Smooth muscle cell (in vitro differentiated cells): ENCODE results near the gene RNF32. TPM values are rescaled to one million over a fixed set of nuclear protein-coding genes. Genes with fewer than 3 reads are reported as not detected.

Experiments
- DNase-seq: peaks from one replicate; lab custom pipeline; 2025; ENCODE audit not compliant: unreplicated experiment; lab: John Stamatoyannopoulos, UW
- H2AFZ ChIP-seq: fragments of 200-600 bp; sonication (generic); 2 replicates; pipeline ENCODE4 v1.6.0; 2016; ENCODE audit warnings: antibody characterized with exemption, low read depth, mild to moderate bottlenecking
- H3F3A ChIP-seq: fragments of 200-600 bp; sonication (generic); 2 replicates; pipeline ENCODE4 v1.6.0; 2017; ENCODE audit warnings: antibody characterized with exemption, low read depth
- H3K27ac ChIP-seq: fragments of 200-600 bp; sonication (generic); 2 replicates; pipeline ENCODE4 v1.5.1; 2016; ENCODE audit warnings: low read depth, mild to moderate bottlenecking
- H3K27me3 ChIP-seq: fragments of 200-600 bp; sonication (generic); 2 replicates; pipeline ENCODE4 v1.6.1; 2016; ENCODE audit warnings: low read depth, mild to moderate bottlenecking
- H3K36me3 ChIP-seq: fragments of 200-600 bp; sonication (generic); 2 replicates; pipeline ENCODE4 v1.5.1; 2016; ENCODE audit warnings: low read depth
- H3K4me1 ChIP-seq: fragments of 200-600 bp; sonication (generic); 2 replicates; pipeline ENCODE4 v1.5.1; 2016; ENCODE audit warnings: low read depth
- H3K4me2 ChIP-seq: fragments of 200-600 bp; sonication (generic); 2 replicates; pipeline ENCODE4 v1.6.0; 2016; ENCODE audit warnings: mild to moderate bottlenecking
- H3K4me3 ChIP-seq: fragments of 200-600 bp; sonication (generic); 2 replicates; pipeline ENCODE4 v1.5.1; 2016; ENCODE audit warnings: mild to moderate bottlenecking
- H3K79me2 ChIP-seq: fragments of 200-600 bp; sonication (generic); 2 replicates; pipeline ENCODE4 v1.6.0; 2016; ENCODE audit warnings: low read depth, mild to moderate bottlenecking
- H3K9ac ChIP-seq: fragments of 200-600 bp; sonication (generic); 2 replicates; pipeline ENCODE4 v1.6.0; 2016; ENCODE audit warnings: low read depth
- H3K9me3 ChIP-seq: fragments of 200-600 bp; sonication (generic); replicated peaks from 2 replicates; pipeline ENCODE4 v1.5.1; 2016; ENCODE audit warnings: low read depth
- H4K20me1 ChIP-seq: fragments of 200-600 bp; sonication (generic); 2 replicates; pipeline ENCODE4 v1.6.0; 2016; ENCODE audit warnings: low read depth
- WGBS: methylation state at CpG from one replicate; pipeline ENCODE4 v1.1.7; 2016; ENCODE audit warnings: low lambda C conversion rate; 5-methylcytosine and 5-hydroxymethylcytosine counted together
- polyA plus RNA-seq: library from polyadenylated mRNA; unstranded; fragments of >200 nt; fragmentation: Nextera tagmentation; extraction: Ambion mirVana; gene quantifications from 2 replicates; pipeline ENCODE4 v1.2.1, GENCODE V29; 2016
- total RNA-seq: library from RNA; depleted of rRNA; stranded (reverse); fragments of >200 nt; gene quantifications from 2 replicates; pipeline ENCODE4 v1.2.3, GENCODE V29; 2014
- TF ChIP-seq, protein P1 (sequence below): fragments of 200-600 bp; sonication (generic); IDR thresholded peaks from 2 replicates; pipeline ENCODE4 v1.5.1; 2017; ENCODE audit warnings: borderline replicate concordance, mild to moderate bottlenecking, antibody characterized with exemption; ENCODE audit not compliant: insufficient read depth, poor library complexity, severe bottlenecking

RNF32 gene
- total and polyA plus RNA-seq, 2 experiments from 2014 or later = 0.63 to 4.3 TPM

DNA sequence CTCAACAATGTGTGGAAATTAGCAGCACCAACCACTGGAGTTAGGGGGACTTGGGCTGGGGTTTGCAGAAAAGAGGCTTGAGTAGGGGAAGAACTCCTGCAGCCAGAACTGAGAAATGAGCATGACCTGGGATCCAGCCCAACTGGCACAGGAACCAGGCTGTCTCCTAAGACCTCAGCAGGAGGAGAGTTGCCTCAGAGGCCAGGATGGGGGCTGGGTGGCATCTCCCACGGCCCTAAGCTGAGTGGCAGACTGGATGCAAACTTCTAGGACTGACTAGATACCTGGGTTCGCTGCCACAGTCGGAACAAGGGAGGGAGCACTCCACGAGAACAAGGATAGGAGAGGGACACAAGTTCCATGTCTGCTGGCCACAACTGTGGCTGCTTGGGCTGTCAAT is 62.6 kb downstream of the RNF32 start:
- H3K9ac ChIP-seq = no peak overlapping the region
- 96% methylated on average over 4 of the region's 4 CpGs for WGBS
- no peaks in the 10 kb centered on the region for H4K20me1 ChIP-seq
- no peak overlapping the region for H3K4me3 ChIP-seq
- H3K4me1 ChIP-seq = no peaks in the 10 kb centered on the region
- no peaks in the 10 kb centered on the region for H3F3A ChIP-seq
- H3K27ac ChIP-seq = no peak overlapping the region
- no peaks in the 10 kb centered on the region for H3K79me2 ChIP-seq
- no peak for DNase-seq
- H3K36me3 ChIP-seq = no peaks in the 10 kb centered on the region
- H3K9me3 ChIP-seq = no peaks in the 10 kb centered on the region
- no peaks in the 10 kb centered on the region for H3K27me3 ChIP-seq
- no peak overlapping the region for H3K4me2 ChIP-seq
- no peak overlapping the region for H2AFZ ChIP-seq
- TF ChIP-seq, protein P1, sequence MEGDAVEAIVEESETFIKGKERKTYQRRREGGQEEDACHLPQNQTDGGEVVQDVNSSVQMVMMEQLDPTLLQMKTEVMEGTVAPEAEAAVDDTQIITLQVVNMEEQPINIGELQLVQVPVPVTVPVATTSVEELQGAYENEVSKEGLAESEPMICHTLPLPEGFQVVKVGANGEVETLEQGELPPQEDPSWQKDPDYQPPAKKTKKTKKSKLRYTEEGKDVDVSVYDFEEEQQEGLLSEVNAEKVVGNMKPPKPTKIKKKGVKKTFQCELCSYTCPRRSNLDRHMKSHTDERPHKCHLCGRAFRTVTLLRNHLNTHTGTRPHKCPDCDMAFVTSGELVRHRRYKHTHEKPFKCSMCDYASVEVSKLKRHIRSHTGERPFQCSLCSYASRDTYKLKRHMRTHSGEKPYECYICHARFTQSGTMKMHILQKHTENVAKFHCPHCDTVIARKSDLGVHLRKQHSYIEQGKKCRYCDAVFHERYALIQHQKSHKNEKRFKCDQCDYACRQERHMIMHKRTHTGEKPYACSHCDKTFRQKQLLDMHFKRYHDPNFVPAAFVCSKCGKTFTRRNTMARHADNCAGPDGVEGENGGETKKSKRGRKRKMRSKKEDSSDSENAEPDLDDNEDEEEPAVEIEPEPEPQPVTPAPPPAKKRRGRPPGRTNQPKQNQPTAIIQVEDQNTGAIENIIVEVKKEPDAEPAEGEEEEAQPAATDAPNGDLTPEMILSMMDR = no peak

GRCh38 chr7:156703773-156704482 is 63.4 kb downstream of the RNF32 start:
- H3K79me2 ChIP-seq = no peaks in the 10 kb centered on the region
- TF ChIP-seq, protein P1 = no peak
- H3K4me1 ChIP-seq = no peaks in the 10 kb centered on the region
- no peaks in the 10 kb centered on the region for H3K36me3 ChIP-seq
- no peaks in the 10 kb centered on the region for H3K27me3 ChIP-seq
- no peaks in the 10 kb centered on the region for H3F3A ChIP-seq
- H3K27ac ChIP-seq = no peak overlapping the region
- 94% methylated on average over 5 of the region's 5 CpGs for WGBS
- H3K4me2 ChIP-seq = no peak overlapping the region
- no peak overlapping the region for H3K9ac ChIP-seq
- no peak overlapping the region for H3K4me3 ChIP-seq
- no peak overlapping the region for H2AFZ ChIP-seq
- no peaks in the 10 kb centered on the region for H3K9me3 ChIP-seq
- no peak for DNase-seq
- H4K20me1 ChIP-seq = no peaks in the 10 kb centered on the region

- no peaks in the 10 kb centered on the region for H3K27me3 ChIP-seq
- no peaks in the 10 kb centered on the region for H3K79me2 ChIP-seq
- no peaks in the 10 kb centered on the region for H3K9me3 ChIP-seq
- H3K9ac ChIP-seq = no peak overlapping the region
- H3K4me3 ChIP-seq = no peak overlapping the region
- no peak overlapping the region for H3K4me2 ChIP-seq
- TF ChIP-seq, protein P1 = no peak
- H3F3A ChIP-seq = no peaks in the 10 kb centered on the region
- no peak for DNase-seq
- H3K36me3 ChIP-seq = no peaks in the 10 kb centered on the region
- H4K20me1 ChIP-seq = no peaks in the 10 kb centered on the region
- peaks cover 10% of the 10 kb centered on the region for H3K4me1 ChIP-seq
- 69% methylated on average over 4 of the region's 4 CpGs for WGBS
- H3K27ac ChIP-seq = no peak overlapping the region
- H2AFZ ChIP-seq = no peak overlapping the region
These were observed 81.7 kb downstream of the RNF32 start for GRCh38 chr7:156722043-156722826.
